H9 (cell line): ENCODE data around the gene HLA-G. TPM values are rescaled to one million over a fixed set of nuclear protein-coding genes. Genes with fewer than 3 reads are reported as not detected.

Experiments
- DNase-seq: peaks from one replicate; pipeline ENCODE4 v3.0.0-alpha.2; 2017
- H2AFZ ChIP-seq: one replicate; pipeline ENCODE4 v1.6.1; 2013; ENCODE audit warnings: mild to moderate bottlenecking, low read length, control low read depth, moderate library complexity
- H2AK5ac ChIP-seq: 2 replicates; pipeline ENCODE4 v1.6.1; 2013; ENCODE audit warnings: low read length, control low read depth, mixed read lengths; ENCODE audit not compliant: insufficient read length
- H2BK120ac ChIP-seq: one replicate; pipeline ENCODE4 v1.6.1; 2013; ENCODE audit warnings: low read depth, mild to moderate bottlenecking, low read length, control low read depth, inconsistent platforms; ENCODE audit not compliant: poor library complexity, severe bottlenecking
- H2BK12ac ChIP-seq: 2 replicates; pipeline ENCODE4 v1.6.1; 2013; ENCODE audit warnings: low read length, control low read depth, mixed read lengths, low read depth; ENCODE audit not compliant: insufficient read length
- H2BK15ac ChIP-seq: 2 replicates; pipeline ENCODE4 v1.6.1; 2013; ENCODE audit warnings: low read depth, low read length, control low read depth
- H2BK20ac ChIP-seq: one replicate; pipeline ENCODE4 v1.6.1; 2013; ENCODE audit warnings: low read depth, mild to moderate bottlenecking, low read length, control low read depth, inconsistent platforms; ENCODE audit not compliant: poor library complexity, severe bottlenecking
- H2BK5ac ChIP-seq: 2 replicates; pipeline ENCODE4 v1.6.1; 2013; ENCODE audit warnings: low read length, control low read depth, mixed read lengths; ENCODE audit not compliant: insufficient read length
- H3K14ac ChIP-seq: 2 replicates; pipeline ENCODE4 v1.6.1; 2013; ENCODE audit warnings: low read length, control low read depth; ENCODE audit not compliant: insufficient read depth
- H3K18ac ChIP-seq: 2 replicates; pipeline ENCODE4 v1.6.1; 2013; ENCODE audit warnings: low read depth, mild to moderate bottlenecking, mixed read lengths, low read length, control low read depth; ENCODE audit not compliant: insufficient read length
- H3K23ac ChIP-seq: 2 replicates; pipeline ENCODE4 v1.6.1; 2013; ENCODE audit warnings: low read length, control low read depth, mixed read lengths, low read depth; ENCODE audit not compliant: insufficient read length
- H3K23me2 ChIP-seq: 2 replicates; pipeline ENCODE4 v1.6.1; 2013; ENCODE audit warnings: low read depth, mild to moderate bottlenecking, mixed read lengths, low read length, control low read depth; ENCODE audit not compliant: insufficient read length, poor library complexity, severe bottlenecking
- H3K27ac ChIP-seq: 2 replicates; pipeline ENCODE4 v1.5.1; 2013; ENCODE audit warnings: low read length, control low read depth, mixed read lengths, low read depth; ENCODE audit not compliant: insufficient read length
- H3K27me3 ChIP-seq: 2 replicates; pipeline ENCODE4 v1.6.1; 2013; ENCODE audit warnings: low read length, control low read depth, inconsistent platforms; ENCODE audit not compliant: insufficient read depth
- H3K4ac ChIP-seq: 2 replicates; pipeline ENCODE4 v1.6.1; 2013; ENCODE audit warnings: low read depth, mild to moderate bottlenecking, control low read depth, inconsistent platforms, low read length, moderate library complexity
- H3K4me1 ChIP-seq: 2 replicates; pipeline ENCODE4 v1.6.1; 2013; ENCODE audit warnings: low read length, control low read depth, inconsistent platforms; ENCODE audit not compliant: insufficient read depth
- H3K4me2 ChIP-seq: 2 replicates; pipeline ENCODE4 v1.6.1; 2013; ENCODE audit warnings: low read length, control low read depth, mixed read lengths; ENCODE audit not compliant: insufficient read length, insufficient read depth
- H3K56ac ChIP-seq: 2 replicates; pipeline ENCODE4 v1.6.1; 2013; ENCODE audit warnings: low read depth, mild to moderate bottlenecking, mixed read lengths, low read length, control low read depth; ENCODE audit not compliant: insufficient read length
- H3K79me1 ChIP-seq: 2 replicates; pipeline ENCODE4 v1.6.1; 2013; ENCODE audit warnings: low read depth, mild to moderate bottlenecking, moderate library complexity, low read length, control low read depth, inconsistent platforms; ENCODE audit not compliant: insufficient read depth, poor library complexity, severe bottlenecking
- H3K79me2 ChIP-seq: 2 replicates; pipeline ENCODE4 v1.6.1; 2013; ENCODE audit warnings: low read length, control low read depth, inconsistent platforms; ENCODE audit not compliant: insufficient read depth
- H3K9ac ChIP-seq: 2 replicates; pipeline ENCODE4 v1.6.1; 2013; ENCODE audit warnings: low read length, control low read depth, mixed read lengths; ENCODE audit not compliant: insufficient read length; ENCODE audit errors: extremely low read depth
- H3K9me3 ChIP-seq: one replicate; pipeline ENCODE4 v1.6.1; 2013; ENCODE audit warnings: low read depth, low read length, inconsistent platforms; ENCODE audit not compliant: control insufficient read depth
- H3T11ph ChIP-seq: one replicate; pipeline ENCODE4 v1.6.1; 2013; ENCODE audit warnings: mild to moderate bottlenecking, low read length, control low read depth, inconsistent platforms
- H4K20me1 ChIP-seq: one replicate; pipeline ENCODE4 v1.6.1; 2013; ENCODE audit not compliant: control insufficient read depth, insufficient read length, insufficient read depth
- H4K5ac ChIP-seq: 2 replicates; pipeline ENCODE4 v1.6.1; 2013; ENCODE audit warnings: low read depth, mild to moderate bottlenecking, mixed read lengths, low read length, control low read depth; ENCODE audit not compliant: insufficient read length
- H4K8ac ChIP-seq: replicated peaks from 2 replicates; pipeline ENCODE4 v1.6.1; 2013; ENCODE audit warnings: low read length, control low read depth, mixed read lengths, low read depth; ENCODE audit not compliant: insufficient read length
- H4K91ac ChIP-seq: 2 replicates; pipeline ENCODE4 v1.6.1; 2013; ENCODE audit warnings: low read depth, mild to moderate bottlenecking, moderate library complexity, mixed read lengths, low read length, control low read depth; ENCODE audit not compliant: insufficient read length
- H3K27ac Mint-ChIP-seq, 3 experiments: 2 replicates in 2 of 3; 3 replicates in 1 of 3; pipeline ENCODE4 v1.8.0; 2020 to 2021; ENCODE audit warnings: mixed read lengths in 3 of 3, mild to moderate bottlenecking in 1 of 3, moderate library complexity in 1 of 3
- H3K27me3 Mint-ChIP-seq: 2 replicates; pipeline ENCODE4 v1.8.0; 2021; ENCODE audit warnings: low read depth, mild to moderate bottlenecking, moderate library complexity, mixed read lengths
- H3K36me3 Mint-ChIP-seq, 3 experiments: 2 replicates in 2 of 3; 3 replicates in 1 of 3; pipeline ENCODE4 v1.8.0; 2020 to 2021; ENCODE audit warnings: low read depth in 3 of 3, mixed read lengths in 3 of 3; ENCODE audit not compliant: insufficient read depth in 1 of 3
- H3K4me1 Mint-ChIP-seq, 2 experiments: 2 replicates each; pipeline ENCODE4 v1.8.0; 2020; ENCODE audit warnings: mixed read lengths in 2 of 2
- H3K4me3 Mint-ChIP-seq, 2 experiments: 2 replicates in 1 of 2; 3 replicates in 1 of 2; pipeline ENCODE4 v1.8.0; 2020 to 2021; ENCODE audit warnings: mild to moderate bottlenecking in 2 of 2, mixed read lengths in 2 of 2, moderate library complexity in 1 of 2
- H3K9me3 Mint-ChIP-seq, 2 experiments: 2 replicates in 1 of 2; 3 replicates in 1 of 2; pipeline ENCODE4 v1.8.0; 2020; ENCODE audit warnings: mild to moderate bottlenecking in 2 of 2, mixed read lengths in 2 of 2, moderate library complexity in 1 of 2
- WGBS: extraction: QIAGEN DNeasy Blood & Tissue Kit; methylation state at CpG from one replicate; pipeline ENCODE4 v1.1.7; 2013; ENCODE audit warnings: missing lambda C conversion rate, low lambda C conversion rate, mixed read lengths; ENCODE audit not compliant: insufficient read length; ENCODE audit errors: extremely low coverage; 5-methylcytosine and 5-hydroxymethylcytosine counted together
- total RNA-seq: library from RNA; stranded (reverse); gene quantifications from 2 replicates; pipeline ENCODE4 v1.2.1, GENCODE V29; 2021
- TF ChIP-seq, protein P1 (sequence below): fragments of 200-600 bp; sonication (generic); conservative IDR thresholded peaks from 3 replicates; pipeline ENCODE4 v1.8.0; 2021; ENCODE audit warnings: antibody characterized with exemption, mild to moderate bottlenecking

Gene HLA-G
- total RNA-seq, 1 experiment from 2014 or later = 2.7 TPM

GRCh38 chr6:29791162-29791561 is 36.5 kb upstream of the HLA-G start:
- no peaks in the 10 kb centered on the region for H3K4me1 ChIP-seq
- H2BK12ac ChIP-seq = no peak overlapping the region
- H2AK5ac ChIP-seq = no peak overlapping the region
- H3K4me1 Mint-ChIP-seq = peaks cover 25 to 28% of the 10 kb centered on the region in 2 experiments
- no peak overlapping the region for H2BK15ac ChIP-seq
- peaks cover 51% of the 10 kb centered on the region for H3K27me3 Mint-ChIP-seq
- no peak overlapping the region for H3T11ph ChIP-seq
- no peak overlapping the region for H3K27ac ChIP-seq
- no peak overlapping the region for H2BK120ac ChIP-seq
- no peak overlapping the region for H3K56ac ChIP-seq
- H2AFZ ChIP-seq = no peak overlapping the region
- H3K79me1 ChIP-seq = no peaks in the 10 kb centered on the region
- H3K23me2 ChIP-seq = peaks cover 8% of the 10 kb centered on the region
- H3K14ac ChIP-seq = no peak overlapping the region
- no peak for DNase-seq
- H3K4me2 ChIP-seq = no peak overlapping the region
- H3K4me3 Mint-ChIP-seq = peak overlapping the region; percentile 74 to 81
- peaks cover 0 to 8% of the 10 kb centered on the region in 2 experiments; a peak in 3 of 5 replicates for H3K9me3 Mint-ChIP-seq
- no peak overlapping the region for H3K23ac ChIP-seq
- H3K18ac ChIP-seq = no peak overlapping the region
- peaks cover 10% of the 10 kb centered on the region; the same call in 1 of the 2 replicates for H3K27me3 ChIP-seq
- H3K36me3 Mint-ChIP-seq = peaks cover 0 to 4% (median 0%) of the 10 kb centered on the region in 3 experiments; a peak in 2 of 7 replicates
- H3K79me2 ChIP-seq = no peaks in the 10 kb centered on the region
- no peak overlapping the region for H2BK5ac ChIP-seq
- H3K4ac ChIP-seq = no peak overlapping the region
- no peak overlapping the region for H2BK20ac ChIP-seq
- TF ChIP-seq, protein P1, sequence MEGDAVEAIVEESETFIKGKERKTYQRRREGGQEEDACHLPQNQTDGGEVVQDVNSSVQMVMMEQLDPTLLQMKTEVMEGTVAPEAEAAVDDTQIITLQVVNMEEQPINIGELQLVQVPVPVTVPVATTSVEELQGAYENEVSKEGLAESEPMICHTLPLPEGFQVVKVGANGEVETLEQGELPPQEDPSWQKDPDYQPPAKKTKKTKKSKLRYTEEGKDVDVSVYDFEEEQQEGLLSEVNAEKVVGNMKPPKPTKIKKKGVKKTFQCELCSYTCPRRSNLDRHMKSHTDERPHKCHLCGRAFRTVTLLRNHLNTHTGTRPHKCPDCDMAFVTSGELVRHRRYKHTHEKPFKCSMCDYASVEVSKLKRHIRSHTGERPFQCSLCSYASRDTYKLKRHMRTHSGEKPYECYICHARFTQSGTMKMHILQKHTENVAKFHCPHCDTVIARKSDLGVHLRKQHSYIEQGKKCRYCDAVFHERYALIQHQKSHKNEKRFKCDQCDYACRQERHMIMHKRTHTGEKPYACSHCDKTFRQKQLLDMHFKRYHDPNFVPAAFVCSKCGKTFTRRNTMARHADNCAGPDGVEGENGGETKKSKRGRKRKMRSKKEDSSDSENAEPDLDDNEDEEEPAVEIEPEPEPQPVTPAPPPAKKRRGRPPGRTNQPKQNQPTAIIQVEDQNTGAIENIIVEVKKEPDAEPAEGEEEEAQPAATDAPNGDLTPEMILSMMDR = no peak
- H3K9me3 ChIP-seq = no peaks in the 10 kb centered on the region
- H3K27ac Mint-ChIP-seq = no peak overlapping the region
- no peaks in the 10 kb centered on the region for H4K20me1 ChIP-seq
- H4K8ac ChIP-seq = no peak overlapping the region
- H4K91ac ChIP-seq = no peak overlapping the region
- no peak overlapping the region for H3K9ac ChIP-seq
- WGBS = no CpG with 5 or more reads among the region's 3 CpGs
- H4K5ac ChIP-seq = no peak overlapping the region
